Colon (tissue), 2 donors: ENCODE data around the gene EVA1A.
"Not testable (repeated sequence)": the region's sequence is repeated elsewhere in the genome, so short reads cannot be mapped to it uniquely, and the experiment has no call there.

Experiments used
- FAIRE-seq: peaks from 2 replicates; lab custom pipeline; 2012; peaks lifted over from hg19 to GRCh38; lab: Jason Lieb, UNC
- donor health status: control.
- donor health status: control.

The EVA1A gene

DNA sequence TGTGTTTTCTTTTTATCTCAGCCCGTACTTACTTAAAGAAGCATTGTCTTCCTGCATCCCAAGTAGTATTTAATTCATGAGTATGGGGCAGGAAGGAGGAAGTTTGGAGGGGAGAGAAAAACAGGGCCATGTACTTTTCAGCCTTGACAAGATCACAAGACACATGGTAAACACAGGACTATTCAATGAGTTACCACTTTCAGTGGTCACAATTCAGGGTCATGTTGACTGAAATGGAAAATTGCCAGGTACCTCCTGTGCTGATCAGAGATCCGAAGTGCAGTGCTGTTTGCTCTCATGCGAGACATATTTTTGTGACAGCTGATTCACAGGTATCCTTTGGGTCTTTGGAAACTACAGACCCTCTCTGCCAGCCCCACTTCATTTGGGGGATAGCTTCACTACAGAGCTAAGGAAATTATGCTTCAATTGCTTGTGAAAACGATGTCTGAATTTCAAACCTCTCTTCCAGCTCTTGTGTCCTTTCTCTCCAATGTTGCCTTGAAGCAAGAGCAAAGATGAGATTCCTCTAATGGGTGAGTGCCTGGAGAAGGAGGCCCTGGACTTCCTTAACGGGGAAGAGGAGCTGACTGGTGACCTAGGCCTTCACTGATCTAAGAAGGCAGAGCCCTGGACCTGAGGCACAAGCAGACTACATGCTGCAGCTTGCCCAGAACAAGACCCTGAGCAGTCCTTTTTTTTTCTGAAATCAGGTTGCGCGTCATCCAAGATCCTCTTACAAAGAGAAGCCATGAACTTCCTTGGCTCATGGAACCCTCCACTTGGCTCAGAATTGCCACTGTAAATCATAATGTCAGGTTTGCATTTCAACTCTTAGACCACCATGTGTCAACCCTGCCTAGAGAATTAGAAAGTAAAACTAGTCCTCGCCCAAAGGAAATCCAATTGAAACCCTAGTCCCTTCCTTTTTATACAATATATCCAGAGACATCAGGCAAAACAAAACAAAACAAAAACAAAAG, 44.1 kb downstream of the EVA1A start:
- no peak for FAIRE-seq

GRCh38 chr2:75515584-75516368, 45.0 kb downstream of the EVA1A start:
- FAIRE-seq: no peak

DNA sequence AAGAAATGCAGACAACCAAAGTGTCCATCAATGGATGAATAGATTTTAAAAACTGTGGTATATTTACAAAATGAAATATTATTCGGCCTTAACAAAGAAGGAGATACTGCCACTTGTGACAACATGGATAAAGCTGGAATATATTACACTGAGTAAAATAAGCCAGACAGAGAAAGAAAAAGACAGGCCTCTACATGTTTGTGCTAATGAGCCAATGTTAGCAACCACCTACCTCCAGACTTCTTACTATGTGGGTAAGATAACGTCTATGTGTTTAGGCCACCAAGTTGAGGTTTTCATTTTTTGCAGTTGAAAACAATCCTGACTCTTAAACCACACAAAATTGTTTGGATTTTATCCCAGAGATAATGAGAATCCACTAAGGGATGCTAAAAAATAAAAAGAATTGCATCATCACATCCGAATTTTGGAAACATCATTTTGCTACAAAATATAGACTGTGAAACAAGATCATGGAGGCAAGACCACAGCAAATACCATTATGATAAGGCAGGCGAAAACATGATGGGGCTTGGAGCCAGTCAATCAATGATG, 47.0 kb downstream of the EVA1A start:
- no peak for FAIRE-seq

DNA sequence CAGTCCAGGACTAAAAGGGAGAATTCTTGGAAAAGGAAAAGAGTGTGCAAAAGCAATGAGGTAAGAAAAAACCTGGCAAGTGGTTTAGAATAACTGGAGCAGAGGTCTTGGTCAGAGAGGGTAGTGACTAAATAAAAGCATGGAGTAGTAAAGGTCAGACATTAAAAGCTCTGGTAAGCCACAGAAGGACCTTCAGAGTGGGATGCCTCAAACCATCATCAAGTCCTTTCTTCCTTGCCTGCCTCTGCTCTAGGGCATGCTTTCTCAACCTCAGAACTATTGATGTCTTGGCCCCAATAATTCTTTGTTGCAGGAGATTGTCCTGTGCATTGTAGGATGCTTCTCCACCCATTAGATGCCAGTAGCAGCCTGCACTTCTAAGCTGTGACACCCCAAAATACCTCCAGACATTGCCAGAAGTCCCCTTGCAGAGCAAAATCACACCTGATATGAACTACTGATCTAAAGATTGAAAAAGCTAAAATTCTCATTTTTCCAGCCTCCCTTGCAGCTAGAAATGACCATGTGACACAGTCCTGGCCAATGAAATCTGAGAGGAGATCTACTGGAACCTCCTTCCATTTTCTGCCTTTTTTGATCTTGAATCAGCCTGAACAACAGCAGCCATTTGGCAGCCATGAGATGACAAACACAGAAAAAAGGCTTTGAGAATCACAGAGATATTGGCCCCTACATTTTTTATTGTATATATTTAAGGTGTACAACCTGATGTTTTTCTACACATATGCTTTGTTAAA, 48.1 kb downstream of the EVA1A start:
- FAIRE-seq: no peak

DNA sequence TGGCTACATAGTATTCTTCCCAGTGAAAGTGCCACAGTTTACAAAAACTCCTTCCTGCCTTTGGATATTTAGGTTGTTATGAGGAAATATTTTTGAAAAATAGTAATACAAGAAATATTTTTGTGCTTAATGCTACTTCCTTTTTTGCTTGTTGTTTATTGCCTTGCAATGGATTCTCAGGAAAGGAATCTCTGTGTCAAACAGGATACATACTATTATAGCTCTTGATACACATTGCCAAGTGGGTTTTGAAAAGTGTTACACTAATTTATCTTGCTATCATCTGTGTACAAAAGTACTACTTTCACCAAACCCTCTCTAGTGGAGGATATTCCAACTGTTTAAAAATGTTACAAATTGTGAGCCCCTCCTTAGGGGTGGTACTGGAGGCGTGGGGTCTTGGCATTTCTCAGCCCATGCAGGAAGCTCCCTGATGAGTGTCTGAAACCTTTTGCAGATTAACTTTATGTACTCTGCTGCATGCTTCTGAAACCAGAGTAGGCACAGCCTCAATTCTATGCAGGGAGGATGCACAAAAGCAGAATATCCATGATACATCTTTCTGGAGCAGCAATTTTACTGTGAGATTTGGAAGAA, 54.5 kb downstream of the EVA1A start:
- FAIRE-seq: no peak

- no peak for FAIRE-seq
These were observed 55.7 kb downstream of the EVA1A start for GRCh38 chr2:75505012-75505411.

DNA sequence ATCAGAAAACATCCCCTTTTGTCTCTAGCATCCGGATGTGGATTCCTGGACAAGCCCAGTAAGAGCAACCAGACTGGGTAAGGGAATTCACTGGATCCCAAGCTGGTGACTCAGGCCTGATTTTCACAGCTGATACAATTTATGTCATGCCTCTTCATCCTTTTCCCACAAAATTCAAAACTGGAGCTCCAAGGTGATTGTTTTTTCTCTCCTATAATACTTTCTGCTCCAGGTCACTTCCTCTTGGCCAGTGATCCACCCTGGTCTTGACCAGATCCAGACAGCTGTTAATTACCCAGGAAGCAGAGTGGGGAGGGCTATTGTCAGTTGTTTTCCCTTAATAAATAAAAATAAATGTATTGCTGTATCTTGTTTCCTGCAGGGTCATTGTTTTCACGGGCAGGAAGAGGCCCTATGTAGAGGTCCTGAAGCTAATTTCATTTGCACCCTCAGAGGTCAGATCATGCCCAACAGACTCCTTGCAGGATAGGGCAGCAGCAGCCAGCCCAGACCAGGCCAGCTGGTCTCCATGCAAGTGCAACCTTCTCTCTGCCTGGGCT, 57.6 kb downstream of the EVA1A start:
- FAIRE-seq: no peak

DNA sequence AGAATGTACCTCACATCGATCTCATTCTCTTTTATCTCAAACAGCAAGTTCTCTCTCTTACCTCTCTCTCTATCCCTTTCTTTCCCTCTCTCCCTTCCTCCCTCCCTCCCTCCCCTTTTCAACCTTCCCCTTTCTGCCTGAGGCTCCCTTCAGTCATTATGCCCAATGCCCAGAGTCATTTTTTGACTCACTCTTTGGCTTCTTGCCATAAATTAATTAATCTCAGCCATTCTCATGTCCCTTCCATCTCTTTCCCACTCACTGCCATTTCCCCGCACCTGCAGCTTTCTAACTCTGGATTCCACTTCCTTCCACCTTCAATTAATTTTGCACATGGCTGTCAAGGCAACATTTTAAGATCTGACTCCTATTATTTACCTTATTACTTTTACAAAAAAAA, 60.1 kb downstream of the EVA1A start:
- no peak for FAIRE-seq

GRCh38 chr2:75499534-75499933, 61.2 kb downstream of the EVA1A start:
- FAIRE-seq: no peak

DNA sequence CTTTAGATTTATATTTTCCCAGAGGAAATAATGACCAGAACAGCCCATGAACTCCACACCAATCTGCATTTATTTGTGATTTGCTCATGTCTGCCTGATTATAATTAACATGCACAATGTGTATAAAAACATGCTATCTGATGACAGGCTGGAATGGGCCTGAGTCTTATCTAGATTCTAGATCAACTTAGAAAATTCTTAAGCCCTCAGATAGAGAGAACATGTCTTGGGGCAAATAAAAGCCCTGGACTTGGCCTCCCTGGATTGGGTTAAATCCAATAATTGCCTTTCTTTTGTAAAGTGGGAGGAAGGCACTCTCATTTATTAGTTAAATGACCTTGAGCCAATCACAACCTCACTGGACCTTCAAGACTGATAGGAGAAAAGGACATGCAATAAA, 61.8 kb downstream of the EVA1A start:
- no peak for FAIRE-seq

DNA sequence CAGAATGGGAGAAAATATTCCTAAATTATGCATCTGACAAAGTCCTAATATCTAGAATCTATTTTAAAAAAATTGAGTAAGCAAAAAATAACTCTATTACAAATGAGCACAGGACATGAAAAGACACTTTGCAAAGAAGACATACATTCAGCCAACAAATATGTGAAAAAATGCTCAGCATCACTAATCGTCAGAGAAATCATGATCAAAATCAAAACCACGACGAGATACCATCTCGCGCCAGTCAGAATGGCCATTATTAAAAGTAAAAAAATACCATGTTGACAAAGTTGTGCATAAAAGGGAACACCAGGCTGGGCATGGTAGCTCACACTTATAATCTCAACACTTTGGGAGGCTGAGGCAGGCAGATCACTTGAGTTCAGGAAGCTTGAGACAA, 63.5 kb downstream of the EVA1A start:
- no peak for FAIRE-seq

- FAIRE-seq: no peak
These were observed 64.9 kb downstream of the EVA1A start for GRCh38 chr2:75495862-75496261.

DNA sequence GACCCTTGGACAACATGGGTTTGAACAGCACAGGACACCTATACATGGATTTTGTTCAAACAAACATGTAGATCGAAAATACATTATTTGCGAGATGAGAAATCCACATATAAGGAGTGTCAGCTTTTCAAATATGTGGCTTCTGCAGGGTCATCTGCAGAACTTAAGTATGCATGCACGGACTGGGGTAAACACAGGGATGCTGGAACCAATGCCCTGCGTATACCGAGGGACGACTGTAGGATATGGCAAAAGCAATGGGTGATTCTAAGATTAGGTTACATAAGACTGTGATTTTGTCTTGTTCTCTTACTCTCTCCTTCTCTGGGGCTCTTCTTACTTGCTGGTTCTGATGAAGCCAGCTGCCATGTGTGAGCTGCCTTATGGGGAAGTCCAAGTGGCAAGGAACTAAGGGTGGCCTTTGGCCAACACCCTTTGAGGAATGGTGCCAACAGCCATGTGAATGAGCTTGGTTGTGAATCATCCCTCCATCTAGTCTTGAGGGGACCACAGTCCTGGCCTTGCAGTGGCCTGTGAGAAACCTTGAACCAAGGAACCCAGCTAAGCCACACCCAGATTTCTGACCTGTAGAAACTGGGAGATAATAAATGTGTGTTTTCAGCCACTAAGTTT, 66.5 kb downstream of the EVA1A start:
- no peak for FAIRE-seq

DNA sequence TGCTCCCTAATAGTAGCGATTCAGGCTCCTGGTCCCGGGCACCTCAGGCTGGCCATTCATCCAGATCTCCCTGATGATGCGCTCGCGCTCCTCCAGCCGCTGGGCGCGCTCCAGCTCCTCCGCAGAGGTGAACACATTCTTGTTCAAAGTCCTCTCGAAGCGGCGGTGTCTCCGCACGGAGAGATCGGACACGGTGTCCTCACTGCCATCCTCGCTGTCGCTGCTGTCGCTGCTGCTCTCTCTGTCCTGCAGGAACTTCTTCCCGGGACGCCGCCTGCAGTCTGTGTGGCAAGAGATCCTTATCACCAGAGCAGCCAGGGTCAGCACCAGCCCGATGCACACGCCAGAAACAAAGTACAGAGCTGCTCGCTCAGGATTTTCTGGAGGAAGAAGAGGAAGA, 67.5 kb downstream of the EVA1A start:
- FAIRE-seq: no peak

DNA sequence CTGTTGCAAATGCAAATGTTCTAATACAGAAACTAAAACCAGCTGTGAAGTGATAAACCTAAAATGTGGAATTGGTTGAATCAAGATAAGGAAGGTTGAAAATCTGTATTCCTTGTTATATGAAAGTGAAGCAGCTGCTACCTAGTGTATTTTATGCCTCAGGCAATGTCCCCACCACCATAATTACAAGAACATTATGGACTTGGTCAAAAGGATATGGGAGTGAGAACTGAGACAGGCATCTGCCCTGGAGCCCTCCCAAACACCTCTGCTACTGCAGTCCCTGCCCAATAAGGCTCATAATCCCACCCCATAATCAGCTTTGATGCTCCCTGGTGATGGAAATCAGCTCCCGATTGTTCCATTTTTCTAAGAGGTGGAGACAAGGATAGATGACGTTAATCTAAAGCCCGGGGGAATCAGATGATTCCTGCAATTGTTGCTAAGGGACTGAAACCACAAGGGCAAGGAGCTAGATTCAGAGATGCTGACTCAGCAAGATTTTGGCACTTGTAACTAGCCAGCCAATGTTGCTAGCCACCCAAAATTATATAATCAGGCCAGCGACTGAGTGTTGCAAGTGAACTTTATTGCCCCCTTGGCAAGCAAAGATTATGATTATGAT, 69.5 kb downstream of the EVA1A start:
- FAIRE-seq: no peak

DNA sequence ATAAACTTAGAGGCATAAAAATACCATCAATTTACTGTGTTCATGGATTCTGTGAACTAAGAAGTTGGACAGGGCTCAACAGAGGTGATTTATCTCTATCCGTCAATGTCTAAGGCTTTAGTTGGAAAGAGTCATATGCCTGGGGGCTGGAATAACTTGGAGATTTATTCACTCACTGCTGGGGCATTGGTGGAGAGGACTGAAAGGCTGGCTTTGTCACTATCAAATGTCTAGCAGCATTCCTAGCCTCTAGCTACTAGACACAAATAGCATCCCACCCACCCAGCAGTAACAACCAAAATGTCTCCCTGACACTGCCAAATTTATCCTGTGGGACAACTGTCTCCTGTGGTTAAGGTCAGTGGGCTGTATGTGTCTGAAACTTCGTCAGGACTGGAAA, 71.0 kb downstream of the EVA1A start:
- FAIRE-seq: no peak

GRCh38 chr2:75488157-75488556, 72.6 kb downstream of the EVA1A start:
- FAIRE-seq: no peak

GRCh38 chr2:75486735-75487134, 74.0 kb downstream of the EVA1A start:
- not testable (repeated sequence) for FAIRE-seq

GRCh38 chr2:75484840-75485239, 75.9 kb downstream of the EVA1A start:
- FAIRE-seq: no peak

DNA sequence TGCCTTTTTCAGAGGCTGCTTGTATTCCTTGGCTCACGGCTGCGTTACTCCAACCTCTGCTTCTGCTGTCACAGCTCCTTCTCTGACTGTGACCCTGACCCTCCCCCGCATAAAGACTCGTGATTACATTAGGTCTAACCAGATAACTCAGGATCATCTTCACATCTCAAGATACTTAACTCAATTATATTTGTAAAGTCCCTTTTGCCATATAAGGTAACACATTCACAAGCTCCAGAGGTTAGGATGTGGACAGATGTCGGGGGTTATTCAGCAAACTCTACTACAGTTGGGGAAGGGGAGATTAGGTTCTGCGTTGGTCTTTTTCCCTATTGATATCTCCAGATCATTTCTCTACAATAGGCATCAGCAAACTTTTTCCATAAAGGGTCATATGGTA, 76.9 kb downstream of the EVA1A start:
- FAIRE-seq: no peak
